ENCODE measurements around the gene LOXL4.

DNA sequence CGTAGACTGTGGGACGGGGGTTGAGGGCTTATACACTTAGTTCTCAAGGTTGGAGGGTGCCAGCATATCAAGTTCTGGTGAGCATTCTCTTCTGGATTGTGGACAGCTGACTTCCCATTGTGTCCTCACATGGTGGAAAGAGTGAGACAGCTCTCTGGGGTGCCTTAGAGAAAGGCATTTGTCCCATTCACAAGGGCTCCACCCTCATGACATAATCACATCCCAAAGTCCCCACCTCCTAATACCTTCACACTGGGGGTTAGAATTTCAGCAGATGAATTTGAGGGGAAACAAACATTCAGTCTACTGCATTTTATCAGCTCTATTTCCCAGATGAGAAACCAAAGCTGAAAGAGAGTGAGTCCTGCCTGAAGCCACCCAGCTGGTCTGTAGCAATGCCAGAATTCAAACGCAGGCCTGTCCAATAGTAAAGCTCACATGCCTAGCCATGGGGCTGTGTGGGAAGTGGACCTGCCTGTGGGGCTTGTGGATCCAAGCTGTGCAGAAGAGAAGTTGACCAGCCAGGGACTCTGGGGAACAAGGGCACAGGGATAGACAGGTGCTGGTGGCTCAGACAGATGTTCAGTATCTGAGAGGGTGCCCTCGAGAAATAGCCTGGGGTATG lies 34.9 kb upstream of the LOXL4 start:
- TF ChIP-seq, protein P1, sequence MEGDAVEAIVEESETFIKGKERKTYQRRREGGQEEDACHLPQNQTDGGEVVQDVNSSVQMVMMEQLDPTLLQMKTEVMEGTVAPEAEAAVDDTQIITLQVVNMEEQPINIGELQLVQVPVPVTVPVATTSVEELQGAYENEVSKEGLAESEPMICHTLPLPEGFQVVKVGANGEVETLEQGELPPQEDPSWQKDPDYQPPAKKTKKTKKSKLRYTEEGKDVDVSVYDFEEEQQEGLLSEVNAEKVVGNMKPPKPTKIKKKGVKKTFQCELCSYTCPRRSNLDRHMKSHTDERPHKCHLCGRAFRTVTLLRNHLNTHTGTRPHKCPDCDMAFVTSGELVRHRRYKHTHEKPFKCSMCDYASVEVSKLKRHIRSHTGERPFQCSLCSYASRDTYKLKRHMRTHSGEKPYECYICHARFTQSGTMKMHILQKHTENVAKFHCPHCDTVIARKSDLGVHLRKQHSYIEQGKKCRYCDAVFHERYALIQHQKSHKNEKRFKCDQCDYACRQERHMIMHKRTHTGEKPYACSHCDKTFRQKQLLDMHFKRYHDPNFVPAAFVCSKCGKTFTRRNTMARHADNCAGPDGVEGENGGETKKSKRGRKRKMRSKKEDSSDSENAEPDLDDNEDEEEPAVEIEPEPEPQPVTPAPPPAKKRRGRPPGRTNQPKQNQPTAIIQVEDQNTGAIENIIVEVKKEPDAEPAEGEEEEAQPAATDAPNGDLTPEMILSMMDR (conservative IDR thresholded peaks at IDR 0.05; ENCODE audit: low read depth, low read length) = no peak
- no peak for TF ChIP-seq EZH2 (IDR thresholded peaks at IDR 0.05; ENCODE audit: borderline replicate concordance, low read depth, low read length, poor library complexity, severe bottlenecking)

Data from A673 (cell line).